Measurements from ENCODE around the gene PML. TPM values are rescaled to one million over a fixed set of nuclear protein-coding genes. Genes with fewer than 3 reads are reported as not detected.

PML gene
- polyA plus RNA-seq, 1 of the 3 experiments (the other 2 are of a cell fraction) = 18.4 TPM

DNA sequence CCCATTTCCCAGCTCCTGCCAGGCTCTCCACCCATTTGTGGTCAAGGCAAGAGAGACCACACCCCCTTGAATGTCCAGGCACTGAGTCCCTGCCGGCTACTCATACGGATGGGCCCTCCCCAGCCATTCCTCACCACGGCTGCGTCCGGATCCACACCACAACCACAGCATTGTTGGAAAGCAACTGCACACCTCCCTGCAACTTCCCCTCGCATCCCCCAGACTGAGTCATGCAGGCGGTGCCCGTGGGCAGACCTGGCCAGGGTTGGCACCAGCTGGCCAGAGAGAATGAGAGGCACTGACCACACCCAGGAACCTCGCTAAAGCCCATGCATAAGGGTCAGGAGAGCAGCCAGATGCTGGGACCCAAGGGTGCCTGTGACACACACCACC is 37.8 kb upstream of the PML start:
- H3K79me2 ChIP-seq (ENCODE audit: insufficient read depth) = no peaks in the 10 kb centered on the region
- H3K27ac ChIP-seq (ENCODE audit: low read depth in 2 of 2, low read length in 1 of 2) = peak overlapping the region in 1 of 2 experiments; percentile 69; a peak in 2 of 4 replicates
- peak overlapping the region; percentile 50; the same call in 1 of the 2 replicates for H3K4me2 ChIP-seq
- peaks cover 22 to 31% of the 10 kb centered on the region in 2 experiments for H3K4me1 ChIP-seq (ENCODE audit: control insufficient read depth in 1 of 2, insufficient read depth in 2 of 2, low read depth in 1 of 2, low read length in 1 of 2)
- ChIA-PET CTCF (interaction anchor here (0.6 to 4.7 kb wide), 8 partner anchors 8 to 364 kb away, joined by 3 to 35 read pairs (median 6); no protein-coding TSS in a partner anchor), POLR2A (no interaction called here)
- H3K9me2 ChIP-seq = no peaks in the 10 kb centered on the region
- H3K9ac ChIP-seq = peak overlapping the region; percentile 43; the same call in 1 of the 2 replicates
- H4K20me1 ChIP-seq (ENCODE audit: insufficient read depth) = no peaks in the 10 kb centered on the region
- no peak for DNase-seq
- H3K4me3 ChIP-seq (ENCODE audit: low read depth in 2 of 2, low read length in 1 of 2) = no peak overlapping the region
- H3K27me3 ChIP-seq (ENCODE audit: insufficient read depth) = no peaks in the 10 kb centered on the region
- WGBS (ENCODE audit: low lambda C conversion rate) = 25% methylated on average over 4 of the region's 9 CpGs
- peaks cover 23% of the 10 kb centered on the region for H3F3A ChIP-seq (replicated peaks; ENCODE audit: insufficient read depth)
- no peaks in the 10 kb centered on the region for H3K9me3 ChIP-seq
- H3K36me3 ChIP-seq (replicated peaks in 1 of 2; ENCODE audit: control insufficient read depth in 1 of 2, insufficient read depth in 2 of 2, low read length in 1 of 2) = no peaks in the 10 kb centered on the region
- H2AFZ ChIP-seq (ENCODE audit: low read depth) = peak overlapping the region; percentile 17; the same call in 1 of the 2 replicates
- TF ChIP-seq YY1 (IDR thresholded peaks at IDR 0.05; ENCODE audit: low read depth) (no peak), CTCF (IDR thresholded peaks at IDR 0.05) (no peak), RAD21 (IDR thresholded peaks at IDR 0.05; ENCODE audit: low read length) (no peak), JUND (IDR thresholded peaks at IDR 0.05) (peak; percentile 90), CHD2 (IDR thresholded peaks at IDR 0.05; ENCODE audit: low read length, partially characterized antibody) (no peak), NFIC (IDR thresholded peaks at IDR 0.05; ENCODE audit: borderline replicate concordance) (peak; percentile 96), TEAD4 (IDR thresholded peaks at IDR 0.05; ENCODE audit: borderline replicate concordance, insufficient read depth) (peak; percentile 80), FOSL2 (IDR thresholded peaks at IDR 0.05; ENCODE audit: borderline replicate concordance, low read depth) (peak; percentile 94; the same call in 1 of the 2 replicates), MEF2A (IDR thresholded peaks at IDR 0.05; ENCODE audit: borderline replicate concordance, low read depth) (no peak), RFX5 (IDR thresholded peaks at IDR 0.05; ENCODE audit: low read length) (no peak), GATA2 (CRISPR knock-in tag; IDR thresholded peaks at IDR 0.05) (no peak), RCOR1 (IDR thresholded peaks at IDR 0.05; ENCODE audit: low read length) (no peak), NRF1 (IDR thresholded peaks at IDR 0.05; ENCODE audit: low read depth, low read length) (no peak), EP300 (IDR thresholded peaks at IDR 0.05; ENCODE audit: borderline replicate concordance in 1 of 2, low read depth in 1 of 2, low read length in 1 of 2) (peak in 1 of 2 experiments; percentile 89; a peak in 2 of 4 replicates), ELF1 (IDR thresholded peaks at IDR 0.05) (peak; percentile 35; the same call in 1 of the 2 replicates), FOXM1 (IDR thresholded peaks at IDR 0.05; ENCODE audit: low read depth) (no peak), EZH2phosphoT487 (IDR thresholded peaks at IDR 0.05; ENCODE audit: borderline replicate concordance, low read depth) (no peak), TCF12 (IDR thresholded peaks at IDR 0.05) (peak; percentile 94), RXRA (IDR thresholded peaks at IDR 0.05; ENCODE audit: borderline replicate concordance, low read depth) (peak; percentile 73; the same call in 1 of the 2 replicates), SMC3 (IDR thresholded peaks at IDR 0.05; ENCODE audit: low read depth, low read length) (no peak), TAF1 (IDR thresholded peaks at IDR 0.05; ENCODE audit: borderline replicate concordance, low read depth, low read length) (peak; percentile 25; the same call in 1 of the 2 replicates), PBX3 (IDR thresholded peaks at IDR 0.05) (peak; percentile 69), FOXJ3 (CRISPR knock-in tag; IDR thresholded peaks at IDR 0.05) (no peak)
- TF ChIP-seq, protein P1, sequence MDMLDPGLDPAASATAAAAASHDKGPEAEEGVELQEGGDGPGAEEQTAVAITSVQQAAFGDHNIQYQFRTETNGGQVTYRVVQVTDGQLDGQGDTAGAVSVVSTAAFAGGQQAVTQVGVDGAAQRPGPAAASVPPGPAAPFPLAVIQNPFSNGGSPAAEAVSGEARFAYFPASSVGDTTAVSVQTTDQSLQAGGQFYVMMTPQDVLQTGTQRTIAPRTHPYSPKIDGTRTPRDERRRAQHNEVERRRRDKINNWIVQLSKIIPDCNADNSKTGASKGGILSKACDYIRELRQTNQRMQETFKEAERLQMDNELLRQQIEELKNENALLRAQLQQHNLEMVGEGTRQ (IDR thresholded peaks at IDR 0.05; ENCODE audit: borderline replicate concordance, low read depth, low read length) = no peak
- TF ChIP-seq, protein P2, sequence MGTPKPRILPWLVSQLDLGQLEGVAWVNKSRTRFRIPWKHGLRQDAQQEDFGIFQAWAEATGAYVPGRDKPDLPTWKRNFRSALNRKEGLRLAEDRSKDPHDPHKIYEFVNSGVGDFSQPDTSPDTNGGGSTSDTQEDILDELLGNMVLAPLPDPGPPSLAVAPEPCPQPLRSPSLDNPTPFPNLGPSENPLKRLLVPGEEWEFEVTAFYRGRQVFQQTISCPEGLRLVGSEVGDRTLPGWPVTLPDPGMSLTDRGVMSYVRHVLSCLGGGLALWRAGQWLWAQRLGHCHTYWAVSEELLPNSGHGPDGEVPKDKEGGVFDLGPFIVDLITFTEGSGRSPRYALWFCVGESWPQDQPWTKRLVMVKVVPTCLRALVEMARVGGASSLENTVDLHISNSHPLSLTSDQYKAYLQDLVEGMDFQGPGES (IDR thresholded peaks at IDR 0.05; ENCODE audit: low read depth, low read length) = no peak
- TF ChIP-seq, protein P3, sequence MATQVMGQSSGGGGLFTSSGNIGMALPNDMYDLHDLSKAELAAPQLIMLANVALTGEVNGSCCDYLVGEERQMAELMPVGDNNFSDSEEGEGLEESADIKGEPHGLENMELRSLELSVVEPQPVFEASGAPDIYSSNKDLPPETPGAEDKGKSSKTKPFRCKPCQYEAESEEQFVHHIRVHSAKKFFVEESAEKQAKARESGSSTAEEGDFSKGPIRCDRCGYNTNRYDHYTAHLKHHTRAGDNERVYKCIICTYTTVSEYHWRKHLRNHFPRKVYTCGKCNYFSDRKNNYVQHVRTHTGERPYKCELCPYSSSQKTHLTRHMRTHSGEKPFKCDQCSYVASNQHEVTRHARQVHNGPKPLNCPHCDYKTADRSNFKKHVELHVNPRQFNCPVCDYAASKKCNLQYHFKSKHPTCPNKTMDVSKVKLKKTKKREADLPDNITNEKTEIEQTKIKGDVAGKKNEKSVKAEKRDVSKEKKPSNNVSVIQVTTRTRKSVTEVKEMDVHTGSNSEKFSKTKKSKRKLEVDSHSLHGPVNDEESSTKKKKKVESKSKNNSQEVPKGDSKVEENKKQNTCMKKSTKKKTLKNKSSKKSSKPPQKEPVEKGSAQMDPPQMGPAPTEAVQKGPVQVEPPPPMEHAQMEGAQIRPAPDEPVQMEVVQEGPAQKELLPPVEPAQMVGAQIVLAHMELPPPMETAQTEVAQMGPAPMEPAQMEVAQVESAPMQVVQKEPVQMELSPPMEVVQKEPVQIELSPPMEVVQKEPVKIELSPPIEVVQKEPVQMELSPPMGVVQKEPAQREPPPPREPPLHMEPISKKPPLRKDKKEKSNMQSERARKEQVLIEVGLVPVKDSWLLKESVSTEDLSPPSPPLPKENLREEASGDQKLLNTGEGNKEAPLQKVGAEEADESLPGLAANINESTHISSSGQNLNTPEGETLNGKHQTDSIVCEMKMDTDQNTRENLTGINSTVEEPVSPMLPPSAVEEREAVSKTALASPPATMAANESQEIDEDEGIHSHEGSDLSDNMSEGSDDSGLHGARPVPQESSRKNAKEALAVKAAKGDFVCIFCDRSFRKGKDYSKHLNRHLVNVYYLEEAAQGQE (IDR thresholded peaks at IDR 0.05; ENCODE audit: low read depth, low read length) = peak; percentile 67; the same call in 1 of the 2 replicates
- TF ChIP-seq, protein P4, sequence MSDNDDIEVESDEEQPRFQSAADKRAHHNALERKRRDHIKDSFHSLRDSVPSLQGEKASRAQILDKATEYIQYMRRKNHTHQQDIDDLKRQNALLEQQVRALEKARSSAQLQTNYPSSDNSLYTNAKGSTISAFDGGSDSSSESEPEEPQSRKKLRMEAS (IDR thresholded peaks at IDR 0.05; ENCODE audit: low read depth) = peak; percentile 89
